Tibial nerve (tissue), 4 donors: ENCODE results near the gene SEMA3F.

Source experiments
- EP300 ChIP-seq, 2 donors: sonication (generic); formaldehyde crosslinking; IDR thresholded peaks; one replicate each; pipeline ENCODE4 v1.6.1; 2017; ENCODE audit warnings: antibody characterized with exemption in 2 of 2, mild to moderate bottlenecking in 1 of 2
- POLR2A ChIP-seq, 2 donors: fragments of 450-650 bp; IDR thresholded peaks; one replicate each; pipeline ENCODE4 v1.6.1; 2017; ENCODE audit warnings: antibody characterized with exemption in 2 of 2, mild to moderate bottlenecking in 2 of 2, moderate library complexity in 2 of 2
- TF ChIP-seq, protein P1 (sequence below), 5 experiments: fragments of 200-600 bp in 3 of 5; fragments of 450-650 bp in 2 of 5; sonication (generic) in 3 of 5; IDR thresholded peaks; one replicate each; pipeline ENCODE4 v1.5.1; 2016 to 2019; ENCODE audit warnings: antibody characterized with exemption in 5 of 5, mild to moderate bottlenecking in 3 of 5, moderate library complexity in 2 of 5

DNA sequence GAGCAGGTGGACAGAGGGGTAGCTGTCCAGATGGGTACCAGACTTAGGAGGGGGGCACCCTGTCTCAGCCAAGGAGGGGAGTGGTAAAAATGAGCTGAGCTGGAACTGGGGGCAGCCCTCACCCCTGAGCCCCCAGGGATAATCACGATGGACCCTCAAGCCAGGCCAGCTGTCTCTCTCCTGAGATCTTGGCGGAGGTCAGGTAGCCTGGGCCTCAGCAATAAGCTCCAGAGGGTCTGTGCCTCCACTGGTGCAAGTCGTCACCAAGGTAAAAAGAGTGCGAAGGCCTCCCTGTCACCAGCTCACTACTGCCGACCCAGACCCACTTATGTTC is 55.0 kb downstream of the SEMA3F start:
- TF ChIP-seq, protein P1, sequence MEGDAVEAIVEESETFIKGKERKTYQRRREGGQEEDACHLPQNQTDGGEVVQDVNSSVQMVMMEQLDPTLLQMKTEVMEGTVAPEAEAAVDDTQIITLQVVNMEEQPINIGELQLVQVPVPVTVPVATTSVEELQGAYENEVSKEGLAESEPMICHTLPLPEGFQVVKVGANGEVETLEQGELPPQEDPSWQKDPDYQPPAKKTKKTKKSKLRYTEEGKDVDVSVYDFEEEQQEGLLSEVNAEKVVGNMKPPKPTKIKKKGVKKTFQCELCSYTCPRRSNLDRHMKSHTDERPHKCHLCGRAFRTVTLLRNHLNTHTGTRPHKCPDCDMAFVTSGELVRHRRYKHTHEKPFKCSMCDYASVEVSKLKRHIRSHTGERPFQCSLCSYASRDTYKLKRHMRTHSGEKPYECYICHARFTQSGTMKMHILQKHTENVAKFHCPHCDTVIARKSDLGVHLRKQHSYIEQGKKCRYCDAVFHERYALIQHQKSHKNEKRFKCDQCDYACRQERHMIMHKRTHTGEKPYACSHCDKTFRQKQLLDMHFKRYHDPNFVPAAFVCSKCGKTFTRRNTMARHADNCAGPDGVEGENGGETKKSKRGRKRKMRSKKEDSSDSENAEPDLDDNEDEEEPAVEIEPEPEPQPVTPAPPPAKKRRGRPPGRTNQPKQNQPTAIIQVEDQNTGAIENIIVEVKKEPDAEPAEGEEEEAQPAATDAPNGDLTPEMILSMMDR (IDR thresholded peaks at IDR 0.05): no peak
- TF ChIP-seq POLR2A (IDR thresholded peaks at IDR 0.05) (no peak), EP300 (IDR thresholded peaks at IDR 0.05) (no peak)
